Liver (tissue), 9 donors: ENCODE results near the gene OR6A2. TPM values are rescaled to one million over a fixed set of nuclear protein-coding genes. Genes with fewer than 3 reads are reported as not detected.

Source experiments
- DNase-seq: peaks from one replicate; pipeline ENCODE4 v3.0.0-alpha.2; 2017; ENCODE audit warnings: low spot score
- H3K27ac ChIP-seq, 2 donors: one replicate each; pipeline ENCODE4 v1.7.0; 2013; ENCODE audit warnings: inconsistent platforms in 2 of 2, low read length in 2 of 2, control low read depth in 1 of 2, low read depth in 1 of 2, mild to moderate bottlenecking in 1 of 2
- H3K27me3 ChIP-seq, 4 donors: one replicate each; pipeline versions ENCODE4 v1.6.1 to v1.7.0; 2013; ENCODE audit warnings: low read length in 3 of 4, inconsistent platforms in 1 of 4, mild to moderate bottlenecking in 1 of 4, moderate library complexity in 1 of 4; ENCODE audit not compliant: control insufficient read depth in 4 of 4, insufficient read depth in 4 of 4
- H3K36me3 ChIP-seq, 4 donors: one replicate each; pipeline versions ENCODE4 v1.6.1 to v1.7.0; 2013; ENCODE audit warnings: low read length in 3 of 4, mild to moderate bottlenecking in 3 of 4, low read depth in 1 of 4, moderate library complexity in 1 of 4; ENCODE audit not compliant: control insufficient read depth in 4 of 4, insufficient read depth in 3 of 4
- H3K4me1 ChIP-seq, 4 donors: one replicate each; pipeline versions ENCODE4 v1.6.1 to v1.7.0; 2013; ENCODE audit warnings: low read length in 3 of 4, mild to moderate bottlenecking in 3 of 4, moderate library complexity in 1 of 4; ENCODE audit not compliant: control insufficient read depth in 4 of 4, insufficient read depth in 4 of 4
- H3K4me3 ChIP-seq, 3 donors: one replicate each; pipeline versions ENCODE4 v1.6.1 to v1.7.0; 2013; ENCODE audit warnings: low read length in 3 of 3, control low read depth in 1 of 3, low read depth in 1 of 3, mild to moderate bottlenecking in 1 of 3
- H3K9ac ChIP-seq, 2 donors: one replicate each; pipeline ENCODE4 v1.7.0; 2013; ENCODE audit warnings: low read length in 2 of 2, mild to moderate bottlenecking in 2 of 2, moderate library complexity in 2 of 2, control low read depth in 1 of 2, low read depth in 1 of 2
- H3K9me3 ChIP-seq, 4 donors: one replicate each; pipeline versions ENCODE4 v1.6.1 to v1.7.0; 2013; ENCODE audit warnings: low read length in 3 of 4; ENCODE audit not compliant: control insufficient read depth in 4 of 4
- FOXA1 ChIP-seq: IDR thresholded peaks from 2 replicates; pipeline ENCODE4 v1.6.1; 2016; ENCODE audit warnings: antibody characterized with exemption
- FOXA2 ChIP-seq: IDR thresholded peaks from 2 replicates; pipeline ENCODE4 v1.6.1; 2016; ENCODE audit warnings: antibody characterized with exemption
- GABPA ChIP-seq, 2 donors: IDR thresholded peaks in 1 of 2; conservative IDR thresholded peaks in 1 of 2; 2 replicates each; pipeline ENCODE4 v1.6.1; 2016; ENCODE audit warnings: antibody characterized with exemption in 2 of 2, mild to moderate bottlenecking in 1 of 2, moderate library complexity in 1 of 2
- JUND ChIP-seq, 2 donors: IDR thresholded peaks; 2 replicates each; pipeline ENCODE4 v1.6.1; 2016; ENCODE audit warnings: antibody characterized with exemption in 2 of 2
- NR2F2 ChIP-seq: IDR thresholded peaks from 2 replicates; pipeline ENCODE4 v1.6.1; 2016; ENCODE audit warnings: antibody characterized with exemption
- RXRA ChIP-seq, 2 donors: IDR thresholded peaks; 2 replicates each; pipeline ENCODE4 v1.6.1; 2017 to 2018; ENCODE audit warnings: antibody characterized with exemption in 2 of 2, mild to moderate bottlenecking in 1 of 2
- SP1 ChIP-seq: IDR thresholded peaks from 2 replicates; pipeline ENCODE4 v1.6.1; 2018; ENCODE audit warnings: antibody characterized with exemption, mild to moderate bottlenecking
- TAF1 ChIP-seq: conservative IDR thresholded peaks from 2 replicates; pipeline ENCODE4 v1.6.1; 2016; ENCODE audit warnings: antibody characterized with exemption, mild to moderate bottlenecking
- WGBS: extraction: QIAGEN DNeasy Blood & Tissue Kit; methylation state at CpG from one replicate; pipeline ENCODE4 v1.1.7; 2013; 5-methylcytosine and 5-hydroxymethylcytosine counted together
- polyA plus RNA-seq, 2 donors: library from polyadenylated mRNA; stranded (reverse) in 1 of 2; unstranded in 1 of 2; fragments of 200-250 nt in 1 of 2; fragments of >200 nt in 1 of 2; fragmentation: Nextera tagmentation in 1 of 2; extraction: Ambion mirVana in 1 of 2; gene quantifications; one replicate each; pipeline versions ENCODE4 v1.2.1 to v1.2.3, GENCODE V29; 2013 to 2015
- total RNA-seq, 2 donors: library from RNA; depleted of rRNA; stranded (reverse); fragments of >200 nt; gene quantifications; one replicate each; pipeline ENCODE4 v1.2.3, GENCODE V29; 2014
- TF ChIP-seq, protein P1 (sequence below): IDR thresholded peaks from 2 replicates; pipeline ENCODE4 v1.6.1; 2016; ENCODE audit warnings: antibody characterized with exemption
- TF ChIP-seq, protein P2 (sequence below): IDR thresholded peaks from 2 replicates; pipeline ENCODE4 v1.6.1; 2016; ENCODE audit warnings: antibody characterized with exemption
- TF ChIP-seq, protein P3 (sequence below): IDR thresholded peaks from 2 replicates; pipeline ENCODE4 v1.6.1; 2016; ENCODE audit warnings: antibody characterized with exemption, mild to moderate bottlenecking
- donor health status: healthy.
- donor health status: healthy.
- donor health status: healthy.
- donor health status: healthy.
- donor health status: healthy.

Gene OR6A2
- total and polyA plus RNA-seq, 4 donors, result 0.08 TPM; not detected in 3

DNA sequence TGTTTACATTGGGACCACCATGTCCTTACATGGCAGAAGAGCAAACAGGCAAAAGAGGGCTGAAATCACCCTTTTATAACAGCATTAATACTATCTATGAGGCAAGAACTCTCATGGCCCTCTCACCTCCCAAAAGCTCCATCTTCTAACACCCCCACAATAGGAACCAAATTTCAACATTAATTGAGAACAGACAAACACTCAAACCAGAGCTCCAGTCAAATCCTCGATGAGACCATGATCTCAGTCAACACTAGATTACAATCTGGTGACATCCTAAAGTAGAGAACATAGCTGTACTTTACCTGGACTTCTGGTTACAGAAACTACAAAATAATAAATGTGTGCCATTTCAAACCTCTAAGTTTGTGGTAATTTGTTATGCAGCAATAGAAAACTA, 52.9 kb downstream of the OR6A2 start (continued):
- TF ChIP-seq, protein P1, sequence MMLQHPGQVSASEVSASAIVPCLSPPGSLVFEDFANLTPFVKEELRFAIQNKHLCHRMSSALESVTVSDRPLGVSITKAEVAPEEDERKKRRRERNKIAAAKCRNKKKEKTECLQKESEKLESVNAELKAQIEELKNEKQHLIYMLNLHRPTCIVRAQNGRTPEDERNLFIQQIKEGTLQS, result no peak

DNA sequence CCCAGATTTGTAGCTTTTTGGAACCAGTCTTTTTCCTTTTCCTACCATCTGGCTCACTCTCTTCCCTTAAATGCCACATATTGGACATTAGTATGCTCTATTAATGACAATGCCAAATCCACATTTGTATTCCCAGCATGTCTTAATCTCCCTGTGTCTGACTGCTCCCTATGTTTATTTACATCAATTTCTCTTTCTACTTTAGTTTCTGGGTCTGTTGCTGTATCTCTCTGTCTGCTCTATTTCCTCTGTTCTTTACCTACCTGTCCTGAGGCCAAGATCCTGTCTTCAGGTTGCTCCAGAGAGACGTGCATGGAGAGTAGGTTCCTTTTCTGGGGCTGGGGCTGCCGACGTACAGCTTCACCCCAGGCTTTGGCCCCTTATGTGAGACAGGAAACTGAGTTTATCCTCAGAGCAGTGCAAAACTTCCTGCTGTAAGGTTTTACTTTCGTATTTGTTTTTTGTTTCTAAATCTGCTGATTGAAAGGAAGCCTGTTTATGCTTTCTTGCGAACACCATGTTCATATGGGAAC, 53.3 kb downstream of the OR6A2 start:
- DNase-seq, result no peak
- Histone ChIP-seq H3K9ac (peak overlapping the region in 1 of 2 donors; percentile 36), H3K36me3 (no peaks in the 10 kb centered on the region), H3K27me3 (no peaks in the 10 kb centered on the region), H3K9me3 (no peaks in the 10 kb centered on the region), H3K27ac (peak overlapping the region; percentile 44 to 77), H3K4me1 (peaks cover 0 to 1% (median 0%) of the 10 kb centered on the region in 4 donors), H3K4me3 (peak overlapping the region in 2 of 3 donors; percentile 10 to 28)
- TF ChIP-seq JUND (IDR thresholded peaks at IDR 0.05), result no peak
- no peak for TF ChIP-seq TAF1
- TF ChIP-seq NR2F2, result peak; percentile 9
- TF ChIP-seq, protein P1, result no peak
- TF ChIP-seq FOXA1, result no peak
- no peak for TF ChIP-seq FOXA2
- 57% methylated on average over 5 of the region's 5 CpGs for WGBS

DNA sequence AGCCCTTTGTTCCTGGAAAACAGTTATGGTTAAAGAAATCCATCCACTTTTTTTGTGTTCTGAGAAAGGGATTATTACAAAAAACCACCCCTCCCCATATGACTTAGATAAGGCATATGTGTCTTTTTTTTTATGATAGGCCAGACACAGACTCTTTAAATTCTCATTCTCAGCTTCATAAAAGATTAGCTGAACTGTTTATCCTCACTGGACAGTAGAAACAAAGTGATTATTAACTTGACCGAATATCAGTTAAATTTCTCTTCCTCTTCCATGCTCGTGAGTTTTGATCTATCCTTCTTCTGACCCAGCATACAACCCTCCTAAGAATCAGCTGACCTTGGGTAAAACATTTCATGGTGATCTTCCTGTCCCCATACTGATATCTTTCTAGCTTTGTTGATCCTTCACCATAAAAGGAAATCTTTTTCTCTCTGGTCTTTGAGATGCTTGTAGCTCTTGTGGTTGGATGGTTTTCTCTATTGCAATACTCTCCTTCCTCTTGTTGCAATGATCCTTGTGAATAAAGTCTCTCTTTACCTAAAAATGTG, 53.9 kb downstream of the OR6A2 start:
- Histone ChIP-seq H3K9ac (peak overlapping the region in 1 of 2 donors; percentile 55), H3K4me3 (peak overlapping the region in 1 of 3 donors; percentile 10), H3K27me3 (no peaks in the 10 kb centered on the region), H3K9me3 (no peaks in the 10 kb centered on the region), H3K27ac (peak overlapping the region; percentile 44 to 77), H3K4me1 (peaks cover 0 to 1% (median 0%) of the 10 kb centered on the region in 4 donors), H3K36me3 (no peaks in the 10 kb centered on the region)
- 60% methylated on average over 2 of the region's 2 CpGs for WGBS
- DNase-seq, result no peak
- TF ChIP-seq NR2F2 (peak; percentile 35), TAF1 (no peak), SP1 (peak; percentile 5)
- TF ChIP-seq, protein P2, sequence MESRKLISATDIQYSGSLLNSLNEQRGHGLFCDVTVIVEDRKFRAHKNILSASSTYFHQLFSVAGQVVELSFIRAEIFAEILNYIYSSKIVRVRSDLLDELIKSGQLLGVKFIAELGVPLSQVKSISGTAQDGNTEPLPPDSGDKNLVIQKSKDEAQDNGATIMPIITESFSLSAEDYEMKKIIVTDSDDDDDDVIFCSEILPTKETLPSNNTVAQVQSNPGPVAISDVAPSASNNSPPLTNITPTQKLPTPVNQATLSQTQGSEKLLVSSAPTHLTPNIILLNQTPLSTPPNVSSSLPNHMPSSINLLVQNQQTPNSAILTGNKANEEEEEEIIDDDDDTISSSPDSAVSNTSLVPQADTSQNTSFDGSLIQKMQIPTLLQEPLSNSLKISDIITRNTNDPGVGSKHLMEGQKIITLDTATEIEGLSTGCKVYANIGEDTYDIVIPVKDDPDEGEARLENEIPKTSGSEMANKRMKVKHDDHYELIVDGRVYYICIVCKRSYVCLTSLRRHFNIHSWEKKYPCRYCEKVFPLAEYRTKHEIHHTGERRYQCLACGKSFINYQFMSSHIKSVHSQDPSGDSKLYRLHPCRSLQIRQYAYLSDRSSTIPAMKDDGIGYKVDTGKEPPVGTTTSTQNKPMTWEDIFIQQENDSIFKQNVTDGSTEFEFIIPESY, result no peak

DNA sequence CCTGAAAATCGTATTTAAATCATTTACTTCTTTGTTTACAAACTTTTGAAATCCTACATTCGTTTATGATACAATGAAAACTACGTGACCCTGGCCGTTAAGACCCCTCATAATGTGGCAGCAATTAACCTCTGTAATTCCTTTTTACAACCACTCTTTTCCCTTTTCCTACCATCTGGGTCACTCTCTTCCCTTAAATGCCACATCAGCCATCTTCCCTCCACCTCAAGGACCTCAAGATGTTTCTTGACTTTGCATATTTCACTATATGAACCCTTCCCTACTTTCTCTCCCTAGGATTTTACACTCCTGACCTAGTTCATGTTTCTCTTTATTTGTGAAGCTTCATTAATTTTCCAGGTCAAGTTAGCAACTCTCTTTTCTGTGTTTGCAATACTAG, 54.5 kb downstream of the OR6A2 start:
- Histone ChIP-seq H3K27me3 (no peaks in the 10 kb centered on the region), H3K27ac (peak overlapping the region in 1 of 2 donors; percentile 47), H3K4me3 (no peak overlapping the region), H3K4me1 (peaks cover 0 to 1% (median 0%) of the 10 kb centered on the region in 4 donors), H3K9me3 (no peaks in the 10 kb centered on the region), H3K9ac (peak overlapping the region in 1 of 2 donors; percentile 55), H3K36me3 (no peaks in the 10 kb centered on the region)
- whole genome bisulfite sequencing, result 49% methylated on average over 4 of the region's 4 CpGs
- TF ChIP-seq RXRA (IDR thresholded peaks at IDR 0.05) (no peak), TAF1 (no peak), GABPA (IDR thresholded peaks at IDR 0.05 in 1 of 2, conservative IDR thresholded peaks at IDR 0.05 in 1 of 2) (no peak), FOXA2 (no peak)
- TF ChIP-seq, protein P3, sequence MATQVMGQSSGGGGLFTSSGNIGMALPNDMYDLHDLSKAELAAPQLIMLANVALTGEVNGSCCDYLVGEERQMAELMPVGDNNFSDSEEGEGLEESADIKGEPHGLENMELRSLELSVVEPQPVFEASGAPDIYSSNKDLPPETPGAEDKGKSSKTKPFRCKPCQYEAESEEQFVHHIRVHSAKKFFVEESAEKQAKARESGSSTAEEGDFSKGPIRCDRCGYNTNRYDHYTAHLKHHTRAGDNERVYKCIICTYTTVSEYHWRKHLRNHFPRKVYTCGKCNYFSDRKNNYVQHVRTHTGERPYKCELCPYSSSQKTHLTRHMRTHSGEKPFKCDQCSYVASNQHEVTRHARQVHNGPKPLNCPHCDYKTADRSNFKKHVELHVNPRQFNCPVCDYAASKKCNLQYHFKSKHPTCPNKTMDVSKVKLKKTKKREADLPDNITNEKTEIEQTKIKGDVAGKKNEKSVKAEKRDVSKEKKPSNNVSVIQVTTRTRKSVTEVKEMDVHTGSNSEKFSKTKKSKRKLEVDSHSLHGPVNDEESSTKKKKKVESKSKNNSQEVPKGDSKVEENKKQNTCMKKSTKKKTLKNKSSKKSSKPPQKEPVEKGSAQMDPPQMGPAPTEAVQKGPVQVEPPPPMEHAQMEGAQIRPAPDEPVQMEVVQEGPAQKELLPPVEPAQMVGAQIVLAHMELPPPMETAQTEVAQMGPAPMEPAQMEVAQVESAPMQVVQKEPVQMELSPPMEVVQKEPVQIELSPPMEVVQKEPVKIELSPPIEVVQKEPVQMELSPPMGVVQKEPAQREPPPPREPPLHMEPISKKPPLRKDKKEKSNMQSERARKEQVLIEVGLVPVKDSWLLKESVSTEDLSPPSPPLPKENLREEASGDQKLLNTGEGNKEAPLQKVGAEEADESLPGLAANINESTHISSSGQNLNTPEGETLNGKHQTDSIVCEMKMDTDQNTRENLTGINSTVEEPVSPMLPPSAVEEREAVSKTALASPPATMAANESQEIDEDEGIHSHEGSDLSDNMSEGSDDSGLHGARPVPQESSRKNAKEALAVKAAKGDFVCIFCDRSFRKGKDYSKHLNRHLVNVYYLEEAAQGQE, result no peak
- DNase-seq, result no peak
